HepG2 (cell line): ENCODE measurements around the gene SRRM2. TPM values are rescaled to one million over a fixed set of nuclear protein-coding genes. Genes with fewer than 3 reads are reported as not detected.

Source experiments
- ARNT2 ChIP-seq: sonication (generic); formaldehyde crosslinking; IDR thresholded peaks from 2 replicates; pipeline ENCODE4 v1.8.0; 2022; ENCODE audit warnings: mild to moderate bottlenecking, low read depth, missing genetic modification reagents, moderate library complexity
- ATRX ChIP-seq: sonication (generic); formaldehyde crosslinking; IDR thresholded peaks from 2 replicates; pipeline ENCODE4 v1.4.0; 2020; ENCODE audit warnings: missing genetic modification reagents, borderline replicate concordance
- CEBPG ChIP-seq: IDR thresholded peaks from 2 replicates; pipeline ENCODE4 v1.6.1; 2016
- ETV6 ChIP-seq: sonication (generic); formaldehyde crosslinking; conservative IDR thresholded peaks from 2 replicates; pipeline ENCODE4 v1.4.0; 2020; ENCODE audit warnings: missing genetic modification reagents
- GATAD1 ChIP-seq: IDR thresholded peaks from 2 replicates; pipeline ENCODE4 v1.6.1; 2016; ENCODE audit warnings: missing genetic modification reagents, missing compliant biosample characterization
- GTF2F1 ChIP-seq: fragments of 150-350 bp; IDR thresholded peaks from 2 replicates; pipeline ENCODE4 v1.6.1; 2014; ENCODE audit warnings: low read length
- HNF4A ChIP-seq: sonication (generic); formaldehyde crosslinking; IDR thresholded peaks from 2 replicates; pipeline ENCODE4 v1.4.0; 2020; ENCODE audit warnings: missing genetic modification reagents
- MBD4 ChIP-seq: IDR thresholded peaks from 2 replicates; pipeline ENCODE4 v1.6.1; 2012; ENCODE audit warnings: low read length, inconsistent platforms, borderline replicate concordance
- MEIS1 ChIP-seq: sonication (generic); formaldehyde crosslinking; IDR thresholded peaks from 2 replicates; pipeline ENCODE4 v1.9.0; 2021; ENCODE audit warnings: mild to moderate bottlenecking, missing genetic modification reagents, moderate library complexity, borderline replicate concordance
- NR2F1 ChIP-seq, 2 experiments: fragments of 450-650 bp in 1 of 2; formaldehyde crosslinking in 1 of 2; IDR thresholded peaks; 2 replicates each; pipeline versions ENCODE4 v1.5.0 to v1.6.1; 2016 to 2020; ENCODE audit warnings: mild to moderate bottlenecking in 1 of 2, missing compliant biosample characterization in 1 of 2, missing genetic modification reagents in 1 of 2, moderate library complexity in 1 of 2
- RARA ChIP-seq: IDR thresholded peaks from 2 replicates; pipeline ENCODE4 v1.6.1; 2016; ENCODE audit warnings: missing genetic modification reagents, missing compliant biosample characterization
- RFX1 ChIP-seq: fragments of 450-650 bp; IDR thresholded peaks from 2 replicates; pipeline ENCODE4 v1.6.1; 2017
- ZBTB38 ChIP-seq: sonication (generic); formaldehyde crosslinking; IDR thresholded peaks from 2 replicates; pipeline ENCODE4 v1.5.1; 2020; ENCODE audit warnings: mild to moderate bottlenecking, missing genetic modification reagents
- ZBTB42 ChIP-seq: sonication (generic); formaldehyde crosslinking; IDR thresholded peaks from 2 replicates; pipeline ENCODE4 v1.5.0; 2020; ENCODE audit warnings: mild to moderate bottlenecking, missing genetic modification reagents
- ZNF234 ChIP-seq: sonication (generic); formaldehyde crosslinking; conservative IDR thresholded peaks from 2 replicates; pipeline ENCODE4 v1.5.1; 2020; ENCODE audit warnings: mild to moderate bottlenecking, missing genetic modification reagents
- ZNF616 ChIP-seq: sonication (generic); formaldehyde crosslinking; IDR thresholded peaks from 2 replicates; pipeline ENCODE4 v1.5.0; 2020; ENCODE audit warnings: low read depth, mild to moderate bottlenecking, missing genetic modification reagents
- ZNF747 ChIP-seq: sonication (generic); formaldehyde crosslinking; IDR thresholded peaks from 2 replicates; pipeline ENCODE4 v1.8.1; 2023; ENCODE audit warnings: missing genetic modification reagents, mild to moderate bottlenecking, borderline replicate concordance
- polyA plus RNA-seq, 8 experiments: library from polyadenylated mRNA; depleted of rRNA in 3 of 8; stranded (reverse) in 7 of 8; unstranded in 1 of 8; fragments of >200 nt; fragmentation: Illumina TruSeq in 4 of 8; extraction: Trizol in 4 of 8; gene quantifications; 2 replicates each; pipeline versions ENCODE4 v1.2.1 to v1.2.3, GENCODE V29; 2011 to 2016; ENCODE audit warnings: low read depth in 4 of 8, missing spikeins in 1 of 8, mixed read lengths in 1 of 8; ENCODE audit not compliant: insufficient read depth in 1 of 8
- total RNA-seq, 5 experiments: library from RNA; depleted of rRNA; stranded (reverse); fragments of >200 nt; fragmentation: Illumina TruSeq; extraction: Trizol; gene quantifications; 2 replicates each; pipeline ENCODE4 v1.2.3, GENCODE V29; 2016; ENCODE audit warnings: low read depth in 1 of 5
- TF ChIP-seq, protein P1 (sequence below): sonication (generic); formaldehyde crosslinking; IDR thresholded peaks from 2 replicates; pipeline ENCODE4 v1.4.0; 2020; ENCODE audit warnings: mild to moderate bottlenecking, missing genetic modification reagents
- TF ChIP-seq, protein P2 (sequence below): sonication (generic); formaldehyde crosslinking; IDR thresholded peaks from 2 replicates; pipeline ENCODE4 v1.4.0; 2020; ENCODE audit warnings: missing genetic modification reagents
- TF ChIP-seq, protein P3 (sequence below): sonication (generic); formaldehyde crosslinking; IDR thresholded peaks from 2 replicates; pipeline ENCODE4 v1.4.0; 2020; ENCODE audit warnings: missing genetic modification reagents, mild to moderate bottlenecking, borderline replicate concordance
- TF ChIP-seq, protein P4 (sequence below): sonication (generic); formaldehyde crosslinking; IDR thresholded peaks from 2 replicates; pipeline ENCODE4 v1.4.0; 2020; ENCODE audit warnings: missing genetic modification reagents, borderline replicate concordance
- TF ChIP-seq, protein P5 (sequence below): sonication (generic); formaldehyde crosslinking; IDR thresholded peaks from 2 replicates; pipeline ENCODE4 v1.4.0; 2020; ENCODE audit warnings: missing genetic modification reagents

The SRRM2 gene
- total and polyA plus RNA-seq, 2 of the 13 experiments (the other 11 are each of a cell fraction or from before 2014, with no cell fraction given), result 50.4 to 112 TPM

DNA sequence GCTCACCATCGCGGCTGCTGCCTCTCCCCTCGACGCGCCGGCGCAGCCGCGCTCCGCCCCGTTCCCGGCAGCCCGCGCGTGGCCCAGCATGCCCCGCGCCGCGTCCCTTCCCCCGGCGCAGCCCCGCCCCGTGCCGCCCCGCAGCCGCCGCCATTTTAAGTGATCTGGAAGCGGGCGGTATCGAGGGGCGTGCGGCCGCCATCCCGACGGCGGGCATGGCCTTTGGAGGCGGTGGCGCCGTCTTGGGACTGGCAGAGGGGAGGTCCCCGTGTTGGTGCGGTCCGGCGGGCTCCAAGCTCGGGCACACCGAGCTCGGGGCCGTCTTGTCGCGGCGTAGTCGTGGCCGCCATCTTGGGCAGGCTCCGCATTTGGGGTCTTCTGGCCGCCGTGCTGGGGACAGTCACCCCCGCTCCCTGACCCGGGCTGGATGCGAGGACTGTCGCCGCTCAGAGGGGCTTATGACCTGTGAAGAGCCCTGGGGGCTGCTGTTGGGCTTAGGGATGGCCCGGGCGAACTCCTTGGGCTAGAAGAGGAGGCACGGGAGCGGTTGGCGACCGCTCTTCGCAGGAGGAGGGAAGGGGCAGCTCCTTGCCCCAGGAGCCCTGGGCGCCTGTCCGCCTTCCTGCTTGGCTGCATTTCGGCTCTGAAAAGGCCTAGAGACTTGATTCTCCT, 24.9 kb downstream of the SRRM2 start, which contains the start of gene ELOB (continued):
- TF ChIP-seq, protein P1, sequence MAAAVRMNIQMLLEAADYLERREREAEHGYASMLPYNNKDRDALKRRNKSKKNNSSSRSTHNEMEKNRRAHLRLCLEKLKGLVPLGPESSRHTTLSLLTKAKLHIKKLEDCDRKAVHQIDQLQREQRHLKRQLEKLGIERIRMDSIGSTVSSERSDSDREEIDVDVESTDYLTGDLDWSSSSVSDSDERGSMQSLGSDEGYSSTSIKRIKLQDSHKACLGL (CRISPR knock-in tag), result peak; percentile 25; the same call in 1 of the 2 replicates
- TF ChIP-seq ZNF747 (CRISPR knock-in tag) (no peak), RARA (CRISPR knock-in tag) (no peak; the same call in 1 of the 2 replicates), ZBTB42 (CRISPR knock-in tag) (no peak), ZBTB38 (CRISPR knock-in tag) (peak; percentile 34), ZNF616 (0 out of 2 replicates have a peak, but pooled peaks have one; percentile 67), ATRX (no peak), NR2F1 (CRISPR knock-in tag; IDR thresholded peaks at IDR 0.05) (no peak), ETV6 (0 out of 2 replicates have a peak, but pooled peaks have one; percentile 28), MEIS1 (CRISPR knock-in tag) (no peak), CEBPG (CRISPR knock-in tag) (no peak), ARNT2 (CRISPR knock-in tag) (peak; percentile 44; the same call in 1 of the 2 replicates), MBD4 (no peak), ZNF234 (CRISPR knock-in tag) (0 out of 2 replicates have a peak, but pooled peaks have one; percentile 37), GTF2F1 (no peak), GATAD1 (CRISPR knock-in tag) (peak; percentile 71; the same call in 1 of the 2 replicates), HNF4A (0 out of 2 replicates have a peak, but pooled peaks have one; percentile 8), RFX1 (no peak)
- TF ChIP-seq, protein P2, sequence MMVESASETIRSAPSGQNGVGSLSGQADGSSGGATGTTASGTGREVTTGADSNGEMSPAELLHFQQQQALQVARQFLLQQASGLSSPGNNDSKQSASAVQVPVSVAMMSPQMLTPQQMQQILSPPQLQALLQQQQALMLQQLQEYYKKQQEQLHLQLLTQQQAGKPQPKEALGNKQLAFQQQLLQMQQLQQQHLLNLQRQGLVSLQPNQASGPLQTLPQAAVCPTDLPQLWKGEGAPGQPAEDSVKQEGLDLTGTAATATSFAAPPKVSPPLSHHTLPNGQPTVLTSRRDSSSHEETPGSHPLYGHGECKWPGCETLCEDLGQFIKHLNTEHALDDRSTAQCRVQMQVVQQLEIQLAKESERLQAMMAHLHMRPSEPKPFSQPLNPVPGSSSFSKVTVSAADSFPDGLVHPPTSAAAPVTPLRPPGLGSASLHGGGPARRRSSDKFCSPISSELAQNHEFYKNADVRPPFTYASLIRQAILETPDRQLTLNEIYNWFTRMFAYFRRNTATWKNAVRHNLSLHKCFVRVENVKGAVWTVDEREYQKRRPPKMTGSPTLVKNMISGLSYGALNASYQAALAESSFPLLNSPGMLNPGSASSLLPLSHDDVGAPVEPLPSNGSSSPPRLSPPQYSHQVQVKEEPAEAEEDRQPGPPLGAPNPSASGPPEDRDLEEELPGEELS (CRISPR knock-in tag), result 0 out of 2 replicates have a peak, but pooled peaks have one; percentile 31
- TF ChIP-seq, protein P3, sequence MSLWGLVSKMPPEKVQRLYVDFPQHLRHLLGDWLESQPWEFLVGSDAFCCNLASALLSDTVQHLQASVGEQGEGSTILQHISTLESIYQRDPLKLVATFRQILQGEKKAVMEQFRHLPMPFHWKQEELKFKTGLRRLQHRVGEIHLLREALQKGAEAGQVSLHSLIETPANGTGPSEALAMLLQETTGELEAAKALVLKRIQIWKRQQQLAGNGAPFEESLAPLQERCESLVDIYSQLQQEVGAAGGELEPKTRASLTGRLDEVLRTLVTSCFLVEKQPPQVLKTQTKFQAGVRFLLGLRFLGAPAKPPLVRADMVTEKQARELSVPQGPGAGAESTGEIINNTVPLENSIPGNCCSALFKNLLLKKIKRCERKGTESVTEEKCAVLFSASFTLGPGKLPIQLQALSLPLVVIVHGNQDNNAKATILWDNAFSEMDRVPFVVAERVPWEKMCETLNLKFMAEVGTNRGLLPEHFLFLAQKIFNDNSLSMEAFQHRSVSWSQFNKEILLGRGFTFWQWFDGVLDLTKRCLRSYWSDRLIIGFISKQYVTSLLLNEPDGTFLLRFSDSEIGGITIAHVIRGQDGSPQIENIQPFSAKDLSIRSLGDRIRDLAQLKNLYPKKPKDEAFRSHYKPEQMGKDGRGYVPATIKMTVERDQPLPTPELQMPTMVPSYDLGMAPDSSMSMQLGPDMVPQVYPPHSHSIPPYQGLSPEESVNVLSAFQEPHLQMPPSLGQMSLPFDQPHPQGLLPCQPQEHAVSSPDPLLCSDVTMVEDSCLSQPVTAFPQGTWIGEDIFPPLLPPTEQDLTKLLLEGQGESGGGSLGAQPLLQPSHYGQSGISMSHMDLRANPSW (CRISPR knock-in tag), result no peak
- TF ChIP-seq, protein P4, sequence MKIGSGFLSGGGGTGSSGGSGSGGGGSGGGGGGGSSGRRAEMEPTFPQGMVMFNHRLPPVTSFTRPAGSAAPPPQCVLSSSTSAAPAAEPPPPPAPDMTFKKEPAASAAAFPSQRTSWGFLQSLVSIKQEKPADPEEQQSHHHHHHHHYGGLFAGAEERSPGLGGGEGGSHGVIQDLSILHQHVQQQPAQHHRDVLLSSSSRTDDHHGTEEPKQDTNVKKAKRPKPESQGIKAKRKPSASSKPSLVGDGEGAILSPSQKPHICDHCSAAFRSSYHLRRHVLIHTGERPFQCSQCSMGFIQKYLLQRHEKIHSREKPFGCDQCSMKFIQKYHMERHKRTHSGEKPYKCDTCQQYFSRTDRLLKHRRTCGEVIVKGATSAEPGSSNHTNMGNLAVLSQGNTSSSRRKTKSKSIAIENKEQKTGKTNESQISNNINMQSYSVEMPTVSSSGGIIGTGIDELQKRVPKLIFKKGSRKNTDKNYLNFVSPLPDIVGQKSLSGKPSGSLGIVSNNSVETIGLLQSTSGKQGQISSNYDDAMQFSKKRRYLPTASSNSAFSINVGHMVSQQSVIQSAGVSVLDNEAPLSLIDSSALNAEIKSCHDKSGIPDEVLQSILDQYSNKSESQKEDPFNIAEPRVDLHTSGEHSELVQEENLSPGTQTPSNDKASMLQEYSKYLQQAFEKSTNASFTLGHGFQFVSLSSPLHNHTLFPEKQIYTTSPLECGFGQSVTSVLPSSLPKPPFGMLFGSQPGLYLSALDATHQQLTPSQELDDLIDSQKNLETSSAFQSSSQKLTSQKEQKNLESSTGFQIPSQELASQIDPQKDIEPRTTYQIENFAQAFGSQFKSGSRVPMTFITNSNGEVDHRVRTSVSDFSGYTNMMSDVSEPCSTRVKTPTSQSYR (CRISPR knock-in tag), result peak; percentile 80
- TF ChIP-seq, protein P5, sequence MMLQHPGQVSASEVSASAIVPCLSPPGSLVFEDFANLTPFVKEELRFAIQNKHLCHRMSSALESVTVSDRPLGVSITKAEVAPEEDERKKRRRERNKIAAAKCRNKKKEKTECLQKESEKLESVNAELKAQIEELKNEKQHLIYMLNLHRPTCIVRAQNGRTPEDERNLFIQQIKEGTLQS, result no peak
